CD14-positive monocyte (primary cell): ENCODE measurements around the gene HDAC10. TPM values are rescaled to one million over a fixed set of nuclear protein-coding genes. Genes with fewer than 3 reads are reported as not detected.

ENCODE experiments used
- DNase-seq, 3 donors: peaks; one replicate each; pipeline ENCODE4 v3.0.0-alpha.2; 2011 to 2022
- H2AFZ ChIP-seq: 2 replicates; pipeline ENCODE4 v1.6.0; 2012; ENCODE audit warnings: mild to moderate bottlenecking, low read depth, low read length, inconsistent platforms; ENCODE audit not compliant: insufficient read depth, poor library complexity, severe bottlenecking
- H3K27ac ChIP-seq, 2 donors: 1 replicate in 1 of 2; 2 replicates in 1 of 2; pipeline ENCODE4 v1.5.1; 2012 to 2013; ENCODE audit warnings: low read length in 2 of 2, control low read depth in 1 of 2, inconsistent platforms in 1 of 2, low read depth in 1 of 2, mild to moderate bottlenecking in 1 of 2
- H3K27me3 ChIP-seq, 2 donors: one replicate each; pipeline versions ENCODE4 v1.6.0 to v1.6.1; 2011 to 2013; ENCODE audit warnings: low read length in 2 of 2; ENCODE audit not compliant: control insufficient read depth in 2 of 2, insufficient read depth in 2 of 2
- H3K36me3 ChIP-seq, 2 donors: replicated peaks in 1 of 2; 1 replicate in 1 of 2; 2 replicates in 1 of 2; pipeline versions ENCODE4 v1.5.1 to v1.6.1; 2012 to 2013; ENCODE audit warnings: low read length in 2 of 2, control low read depth in 1 of 2, inconsistent platforms in 1 of 2, mild to moderate bottlenecking in 1 of 2; ENCODE audit not compliant: insufficient read depth in 2 of 2, control insufficient read depth in 1 of 2
- H3K4me1 ChIP-seq, 2 donors: 1 replicate in 1 of 2; 2 replicates in 1 of 2; pipeline versions ENCODE4 v1.5.1 to v1.6.1; 2012 to 2013; ENCODE audit warnings: low read length in 2 of 2, control low read depth in 1 of 2, inconsistent platforms in 1 of 2, mild to moderate bottlenecking in 1 of 2, moderate library complexity in 1 of 2; ENCODE audit not compliant: insufficient read depth in 2 of 2, control insufficient read depth in 1 of 2
- H3K4me2 ChIP-seq: replicated peaks from 2 replicates; pipeline ENCODE3; 2012; ENCODE audit warnings: low read length, moderate library complexity, mild to moderate bottlenecking; ENCODE audit not compliant: poor library complexity, severe bottlenecking; ENCODE audit errors: extremely low read depth
- H3K4me3 ChIP-seq, 3 experiments: fragments of 200-600 bp in 1 of 3; sonication (generic) in 1 of 3; replicated peaks in 1 of 3; 1 replicate in 2 of 3; 2 replicates in 1 of 3; pipeline ENCODE4 v1.5.1; 2011 to 2013; ENCODE audit warnings: low read length in 3 of 3, mild to moderate bottlenecking in 3 of 3, control low read depth in 2 of 3, low read depth in 2 of 3, inconsistent platforms in 1 of 3, moderate library complexity in 1 of 3
- H3K79me2 ChIP-seq: 2 replicates; pipeline ENCODE4 v1.6.0; 2012; ENCODE audit warnings: mild to moderate bottlenecking, control low read depth, inconsistent platforms, low read length, moderate library complexity; ENCODE audit not compliant: insufficient read depth
- H3K9ac ChIP-seq: 2 replicates; pipeline ENCODE4 v1.6.0; 2017; ENCODE audit warnings: low read length, mild to moderate bottlenecking; ENCODE audit not compliant: insufficient read depth, poor library complexity, severe bottlenecking
- H3K9me3 ChIP-seq, 2 donors: replicated peaks in 1 of 2; 1 replicate in 1 of 2; 2 replicates in 1 of 2; pipeline versions ENCODE4 v1.5.1 to v1.6.1; 2012 to 2013; ENCODE audit warnings: low read length in 2 of 2, control low read depth in 1 of 2; ENCODE audit not compliant: control insufficient read depth in 1 of 2, insufficient read depth in 1 of 2
- H4K20me1 ChIP-seq: 2 replicates; pipeline ENCODE4 v1.6.0; 2012; ENCODE audit warnings: mild to moderate bottlenecking, low read length, control low read depth, moderate library complexity; ENCODE audit not compliant: insufficient read depth
- H3K27ac Mint-ChIP-seq, 7 donors: one replicate each; pipeline ENCODE4 v1.8.0; 2020; ENCODE audit warnings: mild to moderate bottlenecking in 7 of 7, mixed read lengths in 7 of 7, moderate library complexity in 6 of 7, inconsistent platforms in 2 of 7
- H3K27me3 Mint-ChIP-seq, 3 donors: one replicate each; pipeline ENCODE4 v1.8.0; 2021 to 2022; ENCODE audit warnings: low read depth in 3 of 3, mild to moderate bottlenecking in 3 of 3, mixed read lengths in 3 of 3, moderate library complexity in 3 of 3, inconsistent platforms in 1 of 3
- H3K36me3 Mint-ChIP-seq, 2 donors: one replicate each; pipeline ENCODE4 v1.8.0; 2020; ENCODE audit warnings: mixed read lengths in 2 of 2, inconsistent platforms in 1 of 2, mild to moderate bottlenecking in 1 of 2
- H3K4me1 Mint-ChIP-seq: one replicate; pipeline ENCODE4 v1.8.0; 2020; ENCODE audit warnings: mild to moderate bottlenecking, mixed read lengths
- H3K4me3 Mint-ChIP-seq, 2 donors: one replicate each; pipeline ENCODE4 v1.8.0; 2020; ENCODE audit warnings: mild to moderate bottlenecking in 2 of 2, mixed read lengths in 2 of 2, moderate library complexity in 1 of 2
- H3K9me3 Mint-ChIP-seq, 7 donors: one replicate each; pipeline ENCODE4 v1.8.0; 2020 to 2022; ENCODE audit warnings: mixed read lengths in 7 of 7, mild to moderate bottlenecking in 6 of 7, moderate library complexity in 6 of 7, inconsistent platforms in 2 of 7
- WGBS: methylation state at CpG from one replicate; pipeline ENCODE4 v1.1.5; 2013; ENCODE audit warnings: missing lambda C conversion rate; ENCODE audit not compliant: insufficient coverage; 5-methylcytosine and 5-hydroxymethylcytosine counted together
- intact Hi-C, 2 donors: fragments of 100-400 bp; cut with micrococcal nuclease; formaldehyde crosslinking; loops; one replicate each; pipeline versions ENCODE4 v1.15.0 to v1.15.1; 2023
- polyA plus RNA-seq, 3 donors: library from polyadenylated mRNA; depleted of rRNA in 1 of 3; unstranded in 2 of 3; stranded (reverse) in 1 of 3; fragments of 300-500 nt in 2 of 3; fragments of >200 nt in 1 of 3; fragmentation: Illumina TruSeq in 2 of 3; gene quantifications; 1 replicate in 2 of 3; 2 replicates in 1 of 3; pipeline ENCODE4 v1.2.3, GENCODE V29; 2012 to 2021
- TF ChIP-seq, protein P1 (sequence below): fragments of 200-600 bp; IDR thresholded peaks from one replicate; pipeline ENCODE4 v1.8.0; 2022; ENCODE audit warnings: antibody characterized with exemption, mild to moderate bottlenecking

The HDAC10 gene
- polyA plus RNA-seq, 3 donors = 9.2 to 148 (median 13.7) TPM

DNA sequence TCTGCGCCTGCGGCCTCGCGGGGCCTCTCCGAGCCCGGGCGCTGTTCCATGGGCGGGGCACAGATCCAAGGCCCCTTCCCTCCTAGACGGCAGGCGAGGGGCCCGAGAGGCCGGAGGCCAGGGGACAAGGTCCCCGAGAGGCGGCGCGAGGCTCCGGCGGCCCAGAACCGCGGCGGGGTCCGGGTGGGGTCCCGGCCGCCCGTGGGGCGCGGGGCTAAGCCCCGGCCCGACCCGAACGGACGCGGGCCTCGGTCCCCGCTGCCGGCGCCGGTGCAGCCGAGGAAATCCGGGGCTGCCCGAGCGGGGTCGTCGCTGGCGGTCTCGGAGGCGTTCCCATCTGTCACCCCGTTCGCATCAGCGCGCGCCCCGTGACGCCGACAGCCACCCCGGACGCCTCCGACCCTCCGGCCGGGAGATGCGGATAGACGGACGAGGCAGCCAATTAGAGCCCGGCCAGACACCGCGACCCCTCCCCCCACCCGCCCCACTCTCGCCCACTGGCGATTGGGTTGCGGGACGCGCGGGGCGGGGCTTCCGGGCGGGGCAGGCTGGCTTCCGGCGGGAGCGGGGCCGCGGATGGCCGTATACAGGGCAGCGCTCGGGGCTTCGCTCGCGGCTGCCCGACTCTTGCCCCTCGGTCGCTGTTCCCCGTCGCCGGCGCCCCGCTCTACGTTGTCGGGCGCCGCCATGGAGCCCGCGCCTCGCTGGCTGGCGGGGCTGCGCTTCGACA lies 50.4 kb downstream of the HDAC10 start, which contains the start of gene SELENOO:
TSS of gene SELENOO (plus strand) at position 551 of the 730 bp plus-strand sequence. CDS start at position 577, 26 bp downstream.
- H3K4me3 ChIP-seq = peak within 1 kb of the TSS; percentile 59 to 82 (median 72)
- peaks cover 0 to 2% (median 2%) of the 10 kb centered on the region in 3 donors for H3K27me3 Mint-ChIP-seq

More for the DNA sequence above, 50.4 kb downstream of the HDAC10 start, which contains the start of gene SELENOO:
- Histone ChIP-seq H3K79me2 (peaks cover 42% of the 10 kb centered on the region), H3K27ac (peak within 1 kb of the TSS in 1 of 2 donors; percentile 82), H3K4me2 (peak within 1 kb of the TSS; percentile 89), H2AFZ (no peak within 1 kb of the TSS), H3K4me1 (peaks cover 45 to 57% of the 10 kb centered on the region in 2 donors), H3K9ac (peak within 1 kb of the TSS; percentile 88), H3K36me3 (peaks cover 25 to 41% of the 10 kb centered on the region in 2 donors), H3K27me3 (no peaks in the 10 kb centered on the region), H4K20me1 (peaks cover 44% of the 10 kb centered on the region), H3K9me3 (no peaks in the 10 kb centered on the region)
- Mint-ChIP-seq H3K4me1 (peaks cover 41% of the 10 kb centered on the region), H3K9me3 (peaks cover 0 to 3% (median 0%) of the 10 kb centered on the region in 7 donors), H3K27ac (peak within 1 kb of the TSS in 6 of 7 donors; percentile 71 to 89 (median 86)), H3K36me3 (peaks cover 46 to 48% of the 10 kb centered on the region in 2 donors), H3K4me3 (peak within 1 kb of the TSS; percentile 89 to 91)
- under 1% methylated on average over 103 of the region's 105 CpGs for WGBS
- intact Hi-C loops = loop anchor here (1.0 to 10.0 kb wide), 4 partner anchors 9 to 276 kb away; partner anchors contain the start of gene TRABD (in 2 of the 2)
- peak; percentile 80 to 88 (median 88) for DNase-seq
- TF ChIP-seq, protein P1, sequence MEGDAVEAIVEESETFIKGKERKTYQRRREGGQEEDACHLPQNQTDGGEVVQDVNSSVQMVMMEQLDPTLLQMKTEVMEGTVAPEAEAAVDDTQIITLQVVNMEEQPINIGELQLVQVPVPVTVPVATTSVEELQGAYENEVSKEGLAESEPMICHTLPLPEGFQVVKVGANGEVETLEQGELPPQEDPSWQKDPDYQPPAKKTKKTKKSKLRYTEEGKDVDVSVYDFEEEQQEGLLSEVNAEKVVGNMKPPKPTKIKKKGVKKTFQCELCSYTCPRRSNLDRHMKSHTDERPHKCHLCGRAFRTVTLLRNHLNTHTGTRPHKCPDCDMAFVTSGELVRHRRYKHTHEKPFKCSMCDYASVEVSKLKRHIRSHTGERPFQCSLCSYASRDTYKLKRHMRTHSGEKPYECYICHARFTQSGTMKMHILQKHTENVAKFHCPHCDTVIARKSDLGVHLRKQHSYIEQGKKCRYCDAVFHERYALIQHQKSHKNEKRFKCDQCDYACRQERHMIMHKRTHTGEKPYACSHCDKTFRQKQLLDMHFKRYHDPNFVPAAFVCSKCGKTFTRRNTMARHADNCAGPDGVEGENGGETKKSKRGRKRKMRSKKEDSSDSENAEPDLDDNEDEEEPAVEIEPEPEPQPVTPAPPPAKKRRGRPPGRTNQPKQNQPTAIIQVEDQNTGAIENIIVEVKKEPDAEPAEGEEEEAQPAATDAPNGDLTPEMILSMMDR = no peak
